Hepatocyte (in vitro differentiated cells): Measurements from ENCODE around the gene AGAP3. TPM values are rescaled to one million over a fixed set of nuclear protein-coding genes. Genes with fewer than 3 reads are reported as not detected.

Experiments used
- DNase-seq: peaks from one replicate; pipeline ENCODE4 v3.0.0-alpha.2; 2016; ENCODE audit warnings: low spot score
- H2AFZ ChIP-seq: fragments of 200-600 bp; sonication (generic); 2 replicates; pipeline ENCODE4 v1.6.0; 2016; ENCODE audit warnings: antibody characterized with exemption, mild to moderate bottlenecking
- H3K27ac ChIP-seq: fragments of 200-600 bp; sonication (generic); 2 replicates; pipeline ENCODE4 v1.5.1; 2016; ENCODE audit warnings: mild to moderate bottlenecking
- H3K27me3 ChIP-seq: fragments of 200-600 bp; sonication (generic); 2 replicates; pipeline ENCODE4 v1.6.1; 2016
- H3K36me3 ChIP-seq: fragments of 200-600 bp; sonication (generic); replicated peaks from 2 replicates; pipeline ENCODE4 v1.5.1; 2016; ENCODE audit warnings: low read depth; ENCODE audit not compliant: insufficient read depth
- H3K4me1 ChIP-seq: fragments of 200-600 bp; sonication (generic); 2 replicates; pipeline ENCODE4 v1.5.1; 2016; ENCODE audit warnings: mild to moderate bottlenecking, moderate library complexity; ENCODE audit not compliant: insufficient read depth
- H3K4me2 ChIP-seq: fragments of 200-600 bp; sonication (generic); 2 replicates; pipeline ENCODE4 v1.6.0; 2016
- H3K4me3 ChIP-seq: fragments of 200-600 bp; sonication (generic); 2 replicates; pipeline ENCODE4 v1.5.1; 2016; ENCODE audit warnings: mild to moderate bottlenecking
- H3K79me2 ChIP-seq: fragments of 200-600 bp; sonication (generic); 2 replicates; pipeline ENCODE4 v1.6.0; 2017; ENCODE audit warnings: mild to moderate bottlenecking
- H3K9me2 ChIP-seq: fragments of 200-600 bp; sonication (generic); replicated peaks from 2 replicates; pipeline ENCODE4 v1.6.0; 2017; ENCODE audit warnings: mild to moderate bottlenecking; ENCODE audit not compliant: insufficient read depth
- H3K9me3 ChIP-seq: fragments of 200-600 bp; sonication (generic); 2 replicates; pipeline ENCODE4 v1.5.1; 2016; ENCODE audit warnings: low read depth, mild to moderate bottlenecking
- H4K20me1 ChIP-seq: fragments of 200-600 bp; sonication (generic); 2 replicates; pipeline ENCODE4 v1.6.0; 2016; ENCODE audit warnings: mild to moderate bottlenecking; ENCODE audit not compliant: insufficient read depth, poor library complexity, severe bottlenecking
- CTCF ChIP-seq: fragments of 200-600 bp; sonication (generic); IDR thresholded peaks from 2 replicates; pipeline ENCODE4 v1.5.1; 2016; ENCODE audit warnings: antibody characterized with exemption, mild to moderate bottlenecking; ENCODE audit not compliant: poor library complexity
- EZH2 ChIP-seq: fragments of 200-600 bp; sonication (generic); IDR thresholded peaks from 2 replicates; pipeline ENCODE4 v1.6.1; 2016; ENCODE audit warnings: antibody characterized with exemption, mild to moderate bottlenecking, borderline replicate concordance
- EZH2phosphoT487 ChIP-seq: fragments of 200-600 bp; sonication (generic); IDR thresholded peaks from one replicate; pipeline ENCODE4 v1.6.1; 2018; ENCODE audit warnings: antibody characterized with exemption, mild to moderate bottlenecking, low read depth, moderate library complexity; ENCODE audit not compliant: unreplicated experiment, severe bottlenecking
- WGBS: methylation state at CpG from one replicate; pipeline ENCODE4 v1.1.6; 2016; ENCODE audit warnings: low lambda C conversion rate; ENCODE audit errors: missing lambda C conversion rate; 5-methylcytosine and 5-hydroxymethylcytosine counted together
- polyA plus RNA-seq: library from polyadenylated mRNA; unstranded; fragments of >200 nt; fragmentation: Nextera tagmentation; extraction: Ambion mirVana; gene quantifications from 2 replicates; pipeline ENCODE4 v1.2.1, GENCODE V29; 2016
- total RNA-seq: library from RNA; depleted of rRNA; stranded (reverse); fragments of >200 nt; gene quantifications from 2 replicates; pipeline ENCODE4 v1.2.3, GENCODE V29; 2014

The AGAP3 gene
- total and polyA plus RNA-seq, 2 experiments from 2014 or later: 44.0 to 56.7 TPM

DNA sequence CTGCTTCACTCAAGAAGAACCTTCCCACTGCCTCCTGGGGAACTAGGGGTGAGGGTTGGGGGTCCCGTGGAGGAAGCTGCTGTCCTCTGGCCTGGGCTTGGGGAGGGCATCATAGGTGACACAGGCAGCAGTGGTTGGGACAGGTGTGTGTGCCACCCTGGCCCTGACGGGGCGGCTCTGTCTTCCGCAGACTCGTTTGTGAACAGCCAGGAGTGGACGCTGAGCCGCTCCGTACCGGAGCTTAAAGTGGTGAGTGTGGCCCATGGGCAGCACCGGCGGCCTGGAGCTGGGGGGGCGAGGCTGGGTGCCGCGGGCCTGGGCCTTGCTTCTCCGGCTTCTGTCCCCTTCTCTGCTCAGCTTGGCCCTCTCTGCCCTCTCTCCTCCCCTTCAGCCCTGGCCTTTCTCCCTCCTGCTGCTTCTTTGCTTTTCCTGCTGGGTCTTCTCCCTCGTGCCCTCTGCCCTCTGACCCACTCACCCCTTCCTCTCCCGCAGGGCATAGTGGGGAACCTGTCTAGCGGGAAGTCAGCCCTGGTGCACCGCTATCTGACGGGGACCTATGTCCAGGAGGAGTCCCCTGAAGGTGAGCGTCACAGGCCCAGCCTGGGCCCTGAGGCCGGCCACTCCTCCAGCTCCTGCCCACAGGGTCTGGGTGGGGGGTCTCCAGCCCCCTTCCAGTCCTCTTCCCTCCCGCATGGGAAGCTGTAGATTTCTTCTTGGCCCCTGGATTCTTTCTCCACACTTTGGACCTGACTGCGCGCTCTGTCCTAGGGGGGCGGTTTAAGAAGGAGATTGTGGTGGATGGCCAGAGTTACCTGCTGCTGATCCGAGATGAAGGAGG lies 30.5 kb downstream of the AGAP3 start:
- Histone ChIP-seq H3K27ac (no peak overlapping the region), H3K79me2 (peaks cover 46% of the 10 kb centered on the region), H2AFZ (no peak overlapping the region), H3K4me3 (no peak overlapping the region), H3K9me3 (no peaks in the 10 kb centered on the region), H3K9me2 (no peaks in the 10 kb centered on the region), H3K27me3 (no peaks in the 10 kb centered on the region), H3K4me1 (peaks cover 17% of the 10 kb centered on the region), H3K4me2 (peak overlapping the region; percentile 75), H3K36me3 (no peaks in the 10 kb centered on the region), H4K20me1 (peaks cover 57% of the 10 kb centered on the region)
- WGBS: 97% methylated on average over 27 of the region's 27 CpGs
- DNase-seq: no peak
- no peak for TF ChIP-seq EZH2phosphoT487
- TF ChIP-seq EZH2: no peak
- TF ChIP-seq CTCF: no peak

GRCh38 chr7:151117565-151117964 lies 31.3 kb downstream of the AGAP3 start:
- H2AFZ ChIP-seq: no peak overlapping the region
- no peaks in the 10 kb centered on the region for H3K9me2 ChIP-seq
- no peak overlapping the region for H3K27ac ChIP-seq
- TF ChIP-seq EZH2 (no peak), EZH2phosphoT487 (no peak), CTCF (no peak)
- peaks cover 50% of the 10 kb centered on the region for H4K20me1 ChIP-seq
- no peak overlapping the region for H3K4me2 ChIP-seq
- WGBS: 99% methylated on average over 11 of the region's 12 CpGs
- H3K36me3 ChIP-seq: no peaks in the 10 kb centered on the region
- H3K27me3 ChIP-seq: no peaks in the 10 kb centered on the region
- H3K79me2 ChIP-seq: peaks cover 39% of the 10 kb centered on the region
- DNase-seq: no peak
- no peak overlapping the region for H3K4me3 ChIP-seq
- no peaks in the 10 kb centered on the region for H3K9me3 ChIP-seq
- peaks cover 17% of the 10 kb centered on the region for H3K4me1 ChIP-seq

DNA sequence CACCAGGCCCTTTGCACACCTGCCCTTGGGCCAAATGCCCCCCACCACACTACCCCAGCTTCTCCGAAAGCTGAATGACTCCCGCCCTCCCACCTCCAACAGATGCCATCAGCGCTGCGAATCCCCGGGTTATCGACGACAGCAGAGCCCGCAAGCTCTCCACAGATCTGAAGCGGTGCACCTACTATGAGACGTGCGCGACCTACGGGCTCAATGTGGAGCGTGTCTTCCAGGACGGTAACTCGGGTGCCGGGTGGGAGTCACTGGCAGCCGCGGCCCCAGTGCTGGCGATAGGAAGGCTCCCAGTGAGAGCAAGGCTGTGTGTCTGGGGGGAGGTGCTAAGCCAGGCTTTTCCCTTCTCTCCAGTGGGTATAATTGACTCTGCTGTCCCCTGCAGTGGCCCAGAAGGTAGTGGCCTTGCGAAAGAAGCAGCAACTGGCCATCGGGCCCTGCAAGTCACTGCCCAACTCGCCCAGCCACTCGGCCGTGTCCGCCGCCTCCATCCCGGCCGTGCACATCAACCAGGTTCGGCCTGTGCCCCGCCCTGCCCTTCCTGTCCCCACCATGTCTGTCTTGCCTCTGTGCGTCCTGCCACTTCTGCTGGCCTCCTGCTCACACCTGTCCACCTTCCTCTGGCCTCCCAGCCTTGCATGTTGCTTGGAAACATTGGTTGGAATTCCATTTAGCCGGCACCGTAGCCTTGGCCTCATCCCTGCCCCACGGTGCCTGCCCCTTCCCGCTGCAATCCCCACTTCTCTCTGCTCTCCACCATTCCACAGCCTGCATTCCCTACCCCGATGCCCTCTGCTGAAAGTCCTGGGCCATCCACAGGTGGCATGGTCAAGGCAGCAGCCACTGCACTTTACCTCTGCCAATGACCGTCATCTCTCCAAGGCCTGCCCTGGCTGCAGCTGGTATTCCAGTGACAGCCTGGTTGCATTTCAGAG lies 32.1 kb downstream of the AGAP3 start:
- Histone ChIP-seq H3K9me3 (no peaks in the 10 kb centered on the region), H3K4me1 (peaks cover 14% of the 10 kb centered on the region), H3K27ac (no peak overlapping the region), H4K20me1 (peaks cover 42% of the 10 kb centered on the region), H3K36me3 (no peaks in the 10 kb centered on the region), H3K4me2 (no peak overlapping the region), H3K9me2 (no peaks in the 10 kb centered on the region), H3K4me3 (no peak overlapping the region), H3K79me2 (peaks cover 31% of the 10 kb centered on the region), H2AFZ (no peak overlapping the region), H3K27me3 (no peaks in the 10 kb centered on the region)
- WGBS: 96% methylated on average over 37 of the region's 38 CpGs
- DNase-seq: no peak
- TF ChIP-seq EZH2: no peak
- TF ChIP-seq CTCF: no peak
- TF ChIP-seq EZH2phosphoT487: no peak
